Endodermal cell (in vitro differentiated cells): ENCODE data around the gene SFXN5. TPM values are rescaled to one million over a fixed set of nuclear protein-coding genes. Genes with fewer than 3 reads are reported as not detected.

ENCODE experiments used
- DNase-seq: peaks from one replicate; pipeline ENCODE4 v3.0.0-alpha.2; 2017
- H3K27ac ChIP-seq: 2 replicates; pipeline ENCODE4 v1.5.1; 2013; ENCODE audit warnings: mild to moderate bottlenecking, low read depth, low read length, moderate library complexity
- H3K27me3 ChIP-seq: 2 replicates; pipeline ENCODE4 v1.6.1; 2013; ENCODE audit warnings: mild to moderate bottlenecking, low read length, moderate library complexity; ENCODE audit not compliant: insufficient read depth, control insufficient read depth, poor library complexity, severe bottlenecking
- H3K36me3 ChIP-seq: 2 replicates; pipeline ENCODE4 v1.7.0; 2013; ENCODE audit warnings: mild to moderate bottlenecking, low read length, moderate library complexity; ENCODE audit not compliant: control insufficient read depth, insufficient read depth
- H3K4me1 ChIP-seq: one replicate; pipeline ENCODE4 v1.7.0; 2013; ENCODE audit warnings: low read length; ENCODE audit not compliant: control insufficient read depth, insufficient read depth
- H3K4me3 ChIP-seq: 2 replicates; pipeline ENCODE4 v1.5.1; 2013; ENCODE audit warnings: mild to moderate bottlenecking, low read length, moderate library complexity
- H3K9ac ChIP-seq: 2 replicates; pipeline ENCODE4 v1.6.1; 2013; ENCODE audit warnings: mild to moderate bottlenecking, low read length, moderate library complexity; ENCODE audit not compliant: poor library complexity, severe bottlenecking; ENCODE audit errors: extremely low read depth
- H3K9me3 ChIP-seq: 2 replicates; pipeline ENCODE4 v1.6.1; 2013; ENCODE audit warnings: mild to moderate bottlenecking, low read length, moderate library complexity; ENCODE audit not compliant: control insufficient read depth
- H3K27ac Mint-ChIP-seq: 2 replicates; pipeline ENCODE4 v1.8.0; 2020; ENCODE audit warnings: mixed read lengths
- H3K27me3 Mint-ChIP-seq: 2 replicates; pipeline ENCODE4 v1.8.0; 2021; ENCODE audit warnings: mild to moderate bottlenecking, mixed read lengths; ENCODE audit not compliant: insufficient read depth
- H3K36me3 Mint-ChIP-seq: 2 replicates; pipeline ENCODE4 v1.8.0; 2020; ENCODE audit warnings: low read depth, mixed read lengths
- H3K4me1 Mint-ChIP-seq: 2 replicates; pipeline ENCODE4 v1.8.0; 2020; ENCODE audit warnings: mixed read lengths
- H3K4me3 Mint-ChIP-seq: 2 replicates; pipeline ENCODE4 v1.8.0; 2020; ENCODE audit warnings: mild to moderate bottlenecking, moderate library complexity, mixed read lengths
- H3K9me3 Mint-ChIP-seq: 2 replicates; pipeline ENCODE4 v1.8.0; 2020; ENCODE audit warnings: mild to moderate bottlenecking, mixed read lengths
- CTCF ChIP-seq: fragments of 200-600 bp; sonication (generic); conservative IDR thresholded peaks from 2 replicates; pipeline ENCODE4 v1.5.0; 2021; ENCODE audit warnings: antibody characterized with exemption, mild to moderate bottlenecking
- WGBS, 2 experiments: methylation state at CpG; one replicate each; pipeline versions ENCODE4 v1.1.5 to v1.1.7; 2013; ENCODE audit warnings: missing lambda C conversion rate in 2 of 2, mixed read lengths in 1 of 2; ENCODE audit not compliant: insufficient coverage in 1 of 2, insufficient read length in 1 of 2; 5-methylcytosine and 5-hydroxymethylcytosine counted together
- total RNA-seq, 2 donors: library from RNA; stranded (reverse); fragmentation: NEBNext Ultra II Directional in 1 of 2; extraction: Animal tissue kit (Norgen Biotek cat#: 25700) in 1 of 2; gene quantifications; 2 replicates in 1 of 2; 3 replicates in 1 of 2; pipeline ENCODE4 v1.2.1, GENCODE V29; 2021

Gene SFXN5
- total RNA-seq, 2 donors from 2014 or later = 30.7 to 32.8 TPM

GRCh38 chr2:72949642-72950041, 121.9 kb downstream of the SFXN5 start:
- H3K27ac Mint-ChIP-seq = peak overlapping the region; percentile 35
- no peak overlapping the region for H3K9ac ChIP-seq
- no peaks in the 10 kb centered on the region for H3K36me3 ChIP-seq
- H3K9me3 ChIP-seq = no peaks in the 10 kb centered on the region
- H3K27me3 Mint-ChIP-seq = no peaks in the 10 kb centered on the region
- no peak overlapping the region for H3K27ac ChIP-seq
- no peak for DNase-seq
- H3K36me3 Mint-ChIP-seq = peaks cover 3% of the 10 kb centered on the region
- no peaks in the 10 kb centered on the region for H3K27me3 ChIP-seq
- no peak for TF ChIP-seq CTCF
- H3K4me1 ChIP-seq = no peaks in the 10 kb centered on the region
- no peaks in the 10 kb centered on the region for H3K9me3 Mint-ChIP-seq
- H3K4me1 Mint-ChIP-seq = peaks cover 14% of the 10 kb centered on the region
- no peak overlapping the region for H3K4me3 Mint-ChIP-seq
- 79 to 93% methylated on average over 4 of the region's 4 CpGs for WGBS, 2 experiments
- no peak overlapping the region for H3K4me3 ChIP-seq

- Mint-ChIP-seq H3K27ac (no peak overlapping the region), H3K4me3 (no peak overlapping the region), H3K9me3 (no peaks in the 10 kb centered on the region), H3K27me3 (no peaks in the 10 kb centered on the region), H3K36me3 (peaks cover 3% of the 10 kb centered on the region), H3K4me1 (peaks cover 14% of the 10 kb centered on the region)
- no peak overlapping the region for H3K27ac ChIP-seq
- no peaks in the 10 kb centered on the region for H3K4me1 ChIP-seq
- TF ChIP-seq CTCF = no peak
- no peak overlapping the region for H3K4me3 ChIP-seq
- H3K27me3 ChIP-seq = no peaks in the 10 kb centered on the region
- no peaks in the 10 kb centered on the region for H3K36me3 ChIP-seq
- H3K9me3 ChIP-seq = no peaks in the 10 kb centered on the region
- no peak for DNase-seq
- H3K9ac ChIP-seq = no peak overlapping the region
- 94% methylated on average over 2 of the region's 2 CpGs for WGBS, 2 experiments
These were observed 122.5 kb downstream of the SFXN5 start for GRCh38 chr2:72949045-72949444.

GRCh38 chr2:72947952-72948830, 123.3 kb downstream of the SFXN5 start:
- Histone ChIP-seq H3K9ac (no peak overlapping the region), H3K27ac (no peak overlapping the region), H3K4me1 (no peaks in the 10 kb centered on the region), H3K36me3 (no peaks in the 10 kb centered on the region), H3K27me3 (no peaks in the 10 kb centered on the region), H3K9me3 (no peaks in the 10 kb centered on the region), H3K4me3 (no peak overlapping the region)
- DNase-seq = no peak
- no peak for TF ChIP-seq CTCF
- Mint-ChIP-seq H3K36me3 (peaks cover 3% of the 10 kb centered on the region), H3K4me1 (peaks cover 14% of the 10 kb centered on the region), H3K27me3 (no peaks in the 10 kb centered on the region), H3K27ac (no peak overlapping the region), H3K9me3 (no peaks in the 10 kb centered on the region), H3K4me3 (no peak overlapping the region)
- WGBS, 2 experiments = 92 to 98% methylated on average over 7 to 10 of the region's 10 CpGs
